GM19455 (cell line): ENCODE measurements around the gene CEP295NL.
"Not testable (repeated sequence)": the region's sequence is repeated elsewhere in the genome, so short reads cannot be mapped to it uniquely, and the experiment has no call there.

ENCODE experiments used
- ATAC-seq: cut with Tn5 transposase; IDR thresholded peaks from one replicate; pipeline ENCODE4 v1.9.1; 2021; ENCODE audit not compliant: unreplicated experiment

The CEP295NL gene, protein sequence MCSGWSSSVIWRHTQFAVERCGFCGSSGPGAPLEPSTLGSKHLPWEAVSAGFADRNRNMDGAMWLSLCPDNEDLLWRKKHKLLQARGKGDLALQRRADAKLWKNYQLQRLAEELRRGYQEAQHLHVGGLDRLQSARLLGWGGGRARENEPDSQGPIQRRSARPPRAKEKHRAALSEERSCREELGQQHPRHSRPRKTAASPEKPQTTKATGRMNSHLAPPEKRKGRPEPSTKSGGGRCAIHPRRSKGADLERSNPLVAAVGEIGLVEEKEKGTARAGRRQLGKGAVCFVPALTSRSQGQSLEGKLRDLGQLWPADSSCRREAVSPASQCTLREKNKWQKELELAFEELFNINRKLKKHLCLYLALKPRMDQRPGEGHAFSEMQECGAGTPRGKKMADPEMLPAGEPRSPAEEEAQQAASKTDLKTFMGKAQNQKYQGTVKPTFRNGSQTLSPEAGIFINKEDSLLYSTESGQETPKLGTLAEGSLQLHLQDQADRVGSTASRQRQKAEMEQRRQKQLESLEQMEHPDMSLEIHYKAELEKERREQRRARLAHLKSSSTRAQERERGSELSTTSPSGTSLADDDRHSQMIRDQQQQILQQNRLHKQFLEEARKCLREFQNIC

DNA sequence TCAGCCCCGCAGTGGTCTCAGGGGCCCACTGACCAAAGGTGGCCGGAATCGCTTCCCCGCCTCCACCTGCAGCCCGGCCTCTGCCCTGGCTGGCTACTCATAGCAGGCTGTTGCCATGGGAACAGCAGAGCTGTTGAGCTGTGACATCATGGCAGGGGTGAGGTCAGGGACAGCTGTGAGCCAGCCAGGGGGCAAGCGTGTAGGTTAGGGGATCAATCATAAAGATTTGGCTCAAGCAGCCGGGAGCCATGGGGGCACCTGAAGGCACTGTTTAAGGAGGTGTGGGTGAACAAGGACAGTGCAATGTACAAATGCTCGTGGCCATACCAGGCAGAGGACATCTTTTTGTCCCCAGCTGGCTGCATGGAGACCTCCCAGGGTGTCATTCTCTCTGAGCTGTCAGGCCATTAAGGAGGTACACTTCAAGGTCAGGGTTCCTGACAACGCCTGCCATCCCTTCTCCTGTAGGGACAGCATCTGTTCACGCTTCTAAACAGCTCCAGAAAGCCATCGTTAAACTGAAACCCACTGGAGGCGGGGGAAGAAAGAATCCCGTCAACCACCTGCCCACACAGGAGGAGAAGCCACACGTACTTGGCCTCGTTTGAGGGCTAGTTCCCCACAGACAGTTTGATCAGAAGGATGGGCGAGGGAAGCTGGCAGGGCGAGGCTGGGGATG lies at the start of gene CEP295NL:
Gene CEP295NL (minus strand): TSS at position 101 of the 679 bp plus-strand sequence. CDS start 1,373 bp downstream, outside the sequence.
- no peak for ATAC-seq

- ATAC-seq, result no peak
Measured at GRCh38 chr17:78952706-78953105, 49.7 kb upstream of the CEP295NL start.

- ATAC-seq, result no peak
Measured at GRCh38 chr17:78951967-78952551, 49.1 kb upstream of the CEP295NL start.

DNA sequence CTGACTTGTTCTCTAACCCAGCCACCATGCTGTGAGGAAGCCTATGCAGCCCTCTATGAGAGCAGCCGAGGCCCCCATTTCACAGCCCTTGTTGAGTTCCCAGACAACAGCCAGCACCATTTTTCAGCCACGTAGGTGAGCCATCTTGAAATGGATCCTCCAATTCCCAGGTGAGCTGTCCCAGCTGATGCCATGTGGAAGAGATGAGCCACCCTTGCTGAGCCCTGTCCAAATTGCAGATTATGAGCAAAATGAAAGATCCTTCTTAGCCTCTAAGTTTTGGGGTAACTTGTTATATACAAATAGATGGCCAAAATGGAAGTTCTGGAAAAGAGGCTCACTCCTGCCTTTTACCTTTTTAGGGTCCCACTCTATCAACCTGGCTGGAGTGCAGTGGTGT lies 47.9 kb upstream of the CEP295NL start:
- ATAC-seq, result no peak

GRCh38 chr17:78947235-78948149 lies 44.5 kb upstream of the CEP295NL start:
- no peak for ATAC-seq

DNA sequence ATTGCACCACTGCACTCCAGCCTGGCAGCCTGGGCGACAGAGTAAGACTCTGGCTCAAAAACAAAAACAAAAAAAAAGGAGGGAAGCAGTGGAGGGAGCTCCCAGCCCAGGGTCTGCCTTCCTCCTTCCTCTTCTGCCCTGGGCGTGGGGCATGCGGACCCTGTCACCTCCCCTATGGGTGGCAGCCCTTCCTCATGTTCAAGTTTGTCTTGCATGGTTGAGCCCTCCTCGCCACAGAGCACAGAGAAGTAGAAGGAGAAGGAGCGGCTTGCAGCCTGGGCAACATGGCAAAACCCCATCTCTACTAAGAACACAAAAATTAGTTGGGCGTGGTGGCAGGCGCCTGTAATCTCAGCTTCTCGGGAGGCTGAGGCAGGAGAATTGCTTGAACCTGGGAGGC lies 43.6 kb upstream of the CEP295NL start:
- no peak for ATAC-seq

DNA sequence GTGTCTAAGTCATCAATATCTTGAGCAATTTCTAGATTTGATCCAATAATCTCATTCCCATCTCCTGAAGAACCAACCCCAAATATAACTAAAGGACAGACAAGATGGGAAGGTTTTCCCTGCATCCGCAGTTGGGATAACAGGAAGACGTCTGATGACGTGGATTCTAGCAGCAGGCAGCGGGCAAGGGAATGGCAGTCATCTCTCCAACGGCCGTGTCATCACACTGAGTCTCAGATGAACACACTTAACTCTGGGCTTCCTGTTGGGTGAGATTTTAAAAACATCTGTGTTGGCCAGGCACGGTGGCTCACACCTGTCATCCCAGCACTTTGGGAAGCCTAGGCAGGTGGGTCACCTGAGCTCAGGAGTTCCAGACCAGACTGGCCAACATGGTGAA lies 43.1 kb upstream of the CEP295NL start:
- no peak for ATAC-seq

DNA sequence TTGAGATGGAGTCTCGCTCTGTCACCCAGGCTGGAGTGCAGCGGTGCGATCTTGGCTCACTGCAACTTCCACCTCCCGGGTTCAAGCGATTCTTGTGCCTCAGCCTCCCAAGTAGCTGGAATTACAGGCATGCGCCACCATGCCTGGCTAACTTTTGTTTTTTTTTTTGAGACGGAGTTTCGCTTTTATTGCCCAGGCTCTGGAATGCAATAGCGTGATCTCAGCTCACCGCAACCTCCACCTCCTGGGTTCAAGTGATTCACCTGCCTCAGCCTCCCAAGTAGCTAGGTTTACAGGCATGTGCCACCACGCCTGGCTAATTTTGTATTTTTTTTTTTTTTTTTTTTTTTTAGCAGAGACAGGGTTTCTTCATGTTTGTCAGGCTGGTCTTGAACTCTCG lies 42.5 kb upstream of the CEP295NL start:
- not testable (repeated sequence) for ATAC-seq

- ATAC-seq, result no peak
Measured at GRCh38 chr17:78944956-78945355, 42.0 kb upstream of the CEP295NL start.

DNA sequence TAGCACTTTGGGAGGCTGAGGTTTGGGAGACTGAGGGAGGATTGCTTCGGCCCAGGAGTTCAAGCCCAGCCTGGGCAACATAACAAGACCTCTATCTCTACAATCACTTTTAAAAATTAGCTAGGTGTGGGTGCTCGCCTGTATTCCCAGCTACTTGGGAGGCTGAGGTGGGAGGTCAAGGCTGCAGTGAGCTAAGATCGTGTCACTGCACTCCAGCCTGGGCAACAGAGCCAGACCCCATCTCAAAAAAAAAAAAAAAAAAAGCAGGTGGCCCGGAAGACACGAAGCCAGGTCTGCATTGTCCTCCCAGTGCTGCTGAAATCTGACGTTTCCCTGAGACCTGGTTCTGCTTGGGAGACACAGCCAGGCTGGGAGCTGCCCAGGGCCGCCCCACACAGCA lies 41.0 kb upstream of the CEP295NL start:
- no peak for ATAC-seq

DNA sequence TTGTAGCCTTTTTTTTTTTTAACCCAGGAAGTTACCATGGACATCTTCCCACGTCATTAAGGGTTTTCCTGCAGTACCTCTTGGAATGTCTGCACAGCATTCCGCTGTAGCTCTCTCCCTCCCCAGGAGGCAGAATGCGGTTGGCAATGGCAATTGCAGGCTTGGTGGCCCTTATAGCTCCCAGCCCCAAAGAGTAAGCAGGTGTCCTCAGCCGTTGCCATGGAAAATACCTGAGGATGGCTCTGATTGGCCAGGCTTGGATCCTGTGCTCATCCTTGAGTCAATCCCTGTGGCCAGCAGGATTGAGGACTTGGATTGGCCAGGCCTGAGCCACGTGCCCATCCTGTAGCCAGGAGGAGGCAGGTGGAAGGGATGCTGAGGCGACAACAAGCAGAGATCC lies 37.7 kb upstream of the CEP295NL start:
- ATAC-seq, result no peak

- no peak for ATAC-seq
Measured at GRCh38 chr17:78940258-78940657, 37.3 kb upstream of the CEP295NL start.

GRCh38 chr17:78939615-78940014 lies 36.6 kb upstream of the CEP295NL start:
- ATAC-seq, result no peak

GRCh38 chr17:78937561-78937960 lies 34.6 kb upstream of the CEP295NL start:
- ATAC-seq, result no peak

- no peak for ATAC-seq
Measured at GRCh38 chr17:78935419-78936323, 32.7 kb upstream of the CEP295NL start.

DNA sequence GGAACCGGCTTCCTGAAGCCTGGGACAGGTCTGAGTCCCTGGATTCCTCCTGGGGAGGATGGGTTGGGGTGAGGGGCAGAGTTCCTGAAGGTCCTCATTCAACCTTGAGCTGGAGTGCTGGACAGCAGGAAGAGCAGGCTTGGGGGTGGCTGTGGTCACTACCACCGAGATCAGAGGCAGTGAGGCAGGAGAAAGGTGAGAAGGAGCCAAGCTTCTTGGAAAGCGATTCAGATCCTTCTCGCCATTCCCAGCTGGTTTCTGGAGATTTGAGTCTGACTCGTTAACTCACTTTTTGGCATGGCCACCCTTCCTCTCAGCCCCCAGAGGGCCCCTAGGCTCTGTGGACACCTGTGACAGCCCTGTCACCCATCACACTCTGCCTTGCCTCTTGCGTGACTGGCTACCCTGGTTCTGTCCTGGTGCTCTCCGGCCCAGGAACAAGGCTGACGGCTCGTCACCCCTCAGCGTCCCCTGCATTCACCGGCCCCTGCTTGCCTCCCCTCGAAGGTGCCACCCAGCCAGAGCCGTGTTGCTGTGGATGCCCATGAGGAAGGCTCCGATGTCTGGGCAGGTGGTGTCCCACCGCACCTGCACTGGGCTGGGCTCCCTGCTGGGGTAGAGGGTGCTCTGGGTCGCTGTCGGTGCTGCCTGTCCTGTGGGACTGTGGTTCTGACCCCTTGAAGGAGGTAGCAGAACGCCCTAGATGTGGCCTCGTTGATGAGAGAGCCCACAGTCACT lies 31.8 kb upstream of the CEP295NL start:
- ATAC-seq, result no peak

GRCh38 chr17:78933959-78934568 lies 31.1 kb upstream of the CEP295NL start:
- no peak for ATAC-seq
